IMR-90 (cell line): ENCODE data around the gene ADPRHL1. TPM values are rescaled to one million over a fixed set of nuclear protein-coding genes. Genes with fewer than 3 reads are reported as not detected.

Experiments
- ATAC-seq: fragments of 200-7000 bp; cut with Tn5 transposase; 2 replicates; pipeline ENCODE4 v1.9.1; 2020; ENCODE audit warnings: low read depth, mild to moderate bottlenecking, moderate library complexity
- BruUV-seq: library from RNA; stranded (reverse); fragments of 400-500 nt; replicated peaks from 2 replicates; lab custom pipeline; 2021; lab: Mats Ljungman, UMichigan
- CTCF ChIA-PET: fragments of 300-600 bp; formaldehyde crosslinking; extraction: SDS; loops from one replicate; lab custom pipeline; 2021; ENCODE audit warnings: antibody characterized with exemption; lab: Yijun Ruan, JAX
- POLR2A ChIA-PET: fragments of 300-600 bp; sonication (Branson Sonifier 250); formaldehyde crosslinking; loops from one replicate; lab custom pipeline; 2022; ENCODE audit warnings: antibody characterized with exemption; ENCODE audit not compliant: unreplicated experiment; lab: Charles Lee
- DNase-seq: peaks from one replicate; pipeline ENCODE4 v3.0.0; 2013
- H2AFZ ChIP-seq: replicated peaks from 2 replicates; pipeline ENCODE3; 2013; ENCODE audit warnings: low read length, mild to moderate bottlenecking; ENCODE audit not compliant: poor library complexity
- H2AK5ac ChIP-seq: 2 replicates; pipeline ENCODE4 v1.6.1; 2013; ENCODE audit warnings: low read depth, low read length, inconsistent platforms
- H2AK9ac ChIP-seq: replicated peaks from 2 replicates; pipeline ENCODE3; 2013; ENCODE audit warnings: mild to moderate bottlenecking, low read depth, low read length, moderate library complexity; ENCODE audit not compliant: poor library complexity
- H2BK120ac ChIP-seq: 2 replicates; pipeline ENCODE4 v1.6.1; 2013; ENCODE audit warnings: low read depth, low read length, inconsistent platforms
- H2BK15ac ChIP-seq: 3 replicates; pipeline ENCODE4 v1.6.1; 2013; ENCODE audit warnings: low read depth, low read length, inconsistent platforms
- H2BK20ac ChIP-seq: 2 replicates; pipeline ENCODE4 v1.6.1; 2013; ENCODE audit warnings: low read depth, mild to moderate bottlenecking, inconsistent platforms, low read length, moderate library complexity
- H2BK5ac ChIP-seq: 2 replicates; pipeline ENCODE4 v1.6.1; 2013; ENCODE audit warnings: mild to moderate bottlenecking, low read depth, low read length, inconsistent platforms; ENCODE audit not compliant: poor library complexity, severe bottlenecking
- H3K14ac ChIP-seq: replicated peaks from 2 replicates; pipeline ENCODE4 v1.6.1; 2013; ENCODE audit warnings: low read depth, low read length, inconsistent platforms
- H3K18ac ChIP-seq: 2 replicates; pipeline ENCODE4 v1.6.1; 2013; ENCODE audit warnings: low read depth, low read length, control low read depth
- H3K23ac ChIP-seq: 2 replicates; pipeline ENCODE4 v1.6.1; 2013; ENCODE audit warnings: low read depth, low read length, inconsistent platforms
- H3K27ac ChIP-seq: 2 replicates; pipeline ENCODE4 v1.5.1; 2013; ENCODE audit warnings: mild to moderate bottlenecking, control low read depth, low read length; ENCODE audit not compliant: insufficient read depth
- H3K27me3 ChIP-seq: 2 replicates; pipeline ENCODE4 v1.6.1; 2013; ENCODE audit warnings: low read length; ENCODE audit not compliant: control insufficient read depth, insufficient read depth
- H3K36me3 ChIP-seq: 2 replicates; pipeline ENCODE4 v1.6.1; 2013; ENCODE audit warnings: low read length, mixed read lengths; ENCODE audit not compliant: control insufficient read depth, insufficient read depth
- H3K4ac ChIP-seq: 2 replicates; pipeline ENCODE4 v1.6.1; 2013; ENCODE audit warnings: low read depth, low read length, inconsistent platforms
- H3K4me1 ChIP-seq: 2 replicates; pipeline ENCODE4 v1.6.1; 2013; ENCODE audit warnings: low read length, mixed read lengths; ENCODE audit not compliant: control insufficient read depth, insufficient read depth
- H3K4me2 ChIP-seq: 2 replicates; pipeline ENCODE4 v1.6.1; 2013; ENCODE audit warnings: low read depth, mild to moderate bottlenecking, control low read depth, low read length, moderate library complexity
- H3K4me3 ChIP-seq: 2 replicates; pipeline ENCODE4 v1.5.1; 2013; ENCODE audit warnings: low read depth, mild to moderate bottlenecking, control low read depth, low read length, moderate library complexity; ENCODE audit not compliant: insufficient read depth
- H3K56ac ChIP-seq: 2 replicates; pipeline ENCODE4 v1.6.1; 2013; ENCODE audit warnings: low read length, inconsistent platforms; ENCODE audit not compliant: insufficient read depth; ENCODE audit errors: extremely low read depth
- H3K79me1 ChIP-seq, 2 experiments: 2 replicates each; pipeline ENCODE4 v1.6.1; 2013; ENCODE audit warnings: low read length in 2 of 2, inconsistent platforms in 1 of 2, low read depth in 1 of 2
- H3K9ac ChIP-seq: 2 replicates; pipeline ENCODE4 v1.6.1; 2013; ENCODE audit warnings: low read depth, low read length, control low read depth
- H3K9me1 ChIP-seq: 2 replicates; pipeline ENCODE4 v1.6.1; 2013; ENCODE audit warnings: low read length, inconsistent platforms; ENCODE audit not compliant: insufficient read depth
- H3K9me3 ChIP-seq: 2 replicates; pipeline ENCODE4 v1.6.1; 2013; ENCODE audit warnings: low read length; ENCODE audit not compliant: control insufficient read depth, insufficient read depth
- H4K20me1 ChIP-seq: 2 replicates; pipeline ENCODE4 v1.6.1; 2013; ENCODE audit warnings: low read length, inconsistent platforms; ENCODE audit not compliant: insufficient read depth
- H4K5ac ChIP-seq: 2 replicates; pipeline ENCODE4 v1.6.1; 2013; ENCODE audit warnings: mild to moderate bottlenecking, low read depth, low read length, control low read depth
- H4K8ac ChIP-seq, 2 experiments: 2 replicates each; pipeline ENCODE4 v1.6.1; 2013; ENCODE audit warnings: low read depth in 2 of 2, low read length in 2 of 2, control low read depth in 1 of 2, inconsistent platforms in 1 of 2
- H4K91ac ChIP-seq: 2 replicates; pipeline ENCODE4 v1.6.1; 2013; ENCODE audit warnings: low read depth, low read length, inconsistent platforms; ENCODE audit not compliant: insufficient read depth
- CEBPB ChIP-seq: IDR thresholded peaks from 2 replicates; pipeline ENCODE4 v1.6.1; 2012; ENCODE audit warnings: low read depth, low read length, improper control_type of control experiment
- FOS ChIP-seq: fragments of 150-350 bp; IDR thresholded peaks from 2 replicates; pipeline ENCODE4 v1.6.1; 2016; ENCODE audit warnings: low read depth, low read length
- MAZ ChIP-seq: IDR thresholded peaks from 2 replicates; pipeline ENCODE4 v1.6.1; 2012; ENCODE audit warnings: low read depth, mild to moderate bottlenecking, low read length, improper control_type of control experiment, moderate library complexity, borderline replicate concordance
- MXI1 ChIP-seq: IDR thresholded peaks from 2 replicates; pipeline ENCODE4 v1.6.1; 2012; ENCODE audit warnings: low read depth, mild to moderate bottlenecking, low read length, moderate library complexity, borderline replicate concordance
- NFE2L2 ChIP-seq: fragments of 150-350 bp; IDR thresholded peaks from 2 replicates; pipeline ENCODE4 v1.6.1; 2016; ENCODE audit warnings: low read depth, mild to moderate bottlenecking, low read length
- RAD21 ChIP-seq: IDR thresholded peaks from 2 replicates; pipeline ENCODE4 v1.6.1; 2012; ENCODE audit warnings: low read length, improper control_type of control experiment
- RFX5 ChIP-seq: IDR thresholded peaks from 2 replicates; pipeline ENCODE4 v1.8.0; 2012; ENCODE audit warnings: low read depth, mild to moderate bottlenecking, low read length, moderate library complexity
- SMC3 ChIP-seq: fragments of 150-350 bp; IDR thresholded peaks from 2 replicates; pipeline ENCODE4 v1.6.1; 2016; ENCODE audit warnings: low read depth, mild to moderate bottlenecking, antibody characterized with exemption, low read length, moderate library complexity
- WGBS, 2 experiments: methylation state at CpG; one replicate each; pipeline versions ENCODE4 v1.1.5 to v1.1.7; 2013; ENCODE audit warnings: missing lambda C conversion rate in 2 of 2; ENCODE audit not compliant: insufficient read length in 1 of 2; ENCODE audit errors: extremely low coverage in 2 of 2; 5-methylcytosine and 5-hydroxymethylcytosine counted together
- dilution Hi-C: fragments of 300-500 bp; cut with HindIII; formaldehyde crosslinking; loops from one replicate; pipeline ENCODE4 v1.14.3; 2018; ENCODE audit warnings: low sequenced_read_pairs; ENCODE audit not compliant: unreplicated experiment
- in situ Hi-C: fragments of 300-500 bp; cut with MboI; formaldehyde crosslinking; loops from 3 replicates; pipeline ENCODE4 v1.14.3; 2019; ENCODE audit warnings: low sequenced_read_pairs, inconsistent platforms, mixed read lengths
- intact Hi-C: fragments of 100-400 bp; cut with micrococcal nuclease; formaldehyde crosslinking; loops from 2 replicates; pipeline ENCODE4 v1.10.0; 2022
- polyA plus RNA-seq, 3 experiments: library from polyadenylated mRNA; depleted of rRNA; stranded (reverse); fragments of >200 nt; gene quantifications; 2 replicates each; pipeline ENCODE4 v1.2.3, GENCODE V29; 2012; ENCODE audit warnings: low replicate concordance in 1 of 3
- total RNA-seq: library from RNA; depleted of rRNA; stranded (reverse); fragments of >200 nt; gene quantifications from 2 replicates; pipeline ENCODE4 v1.2.3, GENCODE V29; 2012

Gene ADPRHL1
- total and polyA plus RNA-seq, 2 of the 4 experiments (the other 2 are of a cell fraction): 0.36 to 0.67 TPM

GRCh38 chr13:113369881-113370280 is 83.4 kb downstream of the ADPRHL1 start:
- H3K4ac ChIP-seq: no peak overlapping the region
- H3K4me1 ChIP-seq: no peaks in the 10 kb centered on the region
- H2AK9ac ChIP-seq: no peak overlapping the region
- no peak overlapping the region for H4K5ac ChIP-seq
- H4K8ac ChIP-seq: no peak overlapping the region
- no peak overlapping the region for H3K23ac ChIP-seq
- no peak overlapping the region for H3K4me2 ChIP-seq
- H2BK120ac ChIP-seq: no peak overlapping the region
- no peak overlapping the region for H3K4me3 ChIP-seq
- no peaks in the 10 kb centered on the region for H3K9me3 ChIP-seq
- DNase-seq (no peak), ATAC-seq (no peak)
- POLR2A ChIA-PET: no interaction called here
- no peak overlapping the region for H2BK5ac ChIP-seq
- in situ Hi-C loops (no loop called here), dilution Hi-C loops (no loop called here), intact Hi-C loops (no loop called here)
- no peak overlapping the region for H4K91ac ChIP-seq
- no peak overlapping the region for H2BK15ac ChIP-seq
- H3K36me3 ChIP-seq: no peaks in the 10 kb centered on the region
- no peak overlapping the region for H3K56ac ChIP-seq
- H3K14ac ChIP-seq: no peak overlapping the region
- BruUV-seq: no TSS peak
- H4K20me1 ChIP-seq: no peaks in the 10 kb centered on the region
- no peaks in the 10 kb centered on the region for H3K9me1 ChIP-seq
- no peak overlapping the region for H3K9ac ChIP-seq
- CTCF ChIA-PET: no interaction called here
- 84% methylated on average over 6 of the region's 10 CpGs; no CpG with 5 or more reads in 1 of the 2 experiments for WGBS, 2 experiments
- TF ChIP-seq MXI1 (no peak), NFE2L2 (no peak), CEBPB (no peak), RAD21 (no peak), MAZ (no peak), RFX5 (no peak), SMC3 (no peak), FOS (no peak)
- no peak overlapping the region for H3K27ac ChIP-seq
- peaks cover 19% of the 10 kb centered on the region; the same call in 1 of the 2 replicates for H3K27me3 ChIP-seq
- H3K18ac ChIP-seq: no peak overlapping the region
- H2BK20ac ChIP-seq: no peak overlapping the region
- H3K79me1 ChIP-seq: no peaks in the 10 kb centered on the region
- H2AK5ac ChIP-seq: no peak overlapping the region
- no peak overlapping the region for H2AFZ ChIP-seq
